ENCODE results near the gene TBCB.

DNA sequence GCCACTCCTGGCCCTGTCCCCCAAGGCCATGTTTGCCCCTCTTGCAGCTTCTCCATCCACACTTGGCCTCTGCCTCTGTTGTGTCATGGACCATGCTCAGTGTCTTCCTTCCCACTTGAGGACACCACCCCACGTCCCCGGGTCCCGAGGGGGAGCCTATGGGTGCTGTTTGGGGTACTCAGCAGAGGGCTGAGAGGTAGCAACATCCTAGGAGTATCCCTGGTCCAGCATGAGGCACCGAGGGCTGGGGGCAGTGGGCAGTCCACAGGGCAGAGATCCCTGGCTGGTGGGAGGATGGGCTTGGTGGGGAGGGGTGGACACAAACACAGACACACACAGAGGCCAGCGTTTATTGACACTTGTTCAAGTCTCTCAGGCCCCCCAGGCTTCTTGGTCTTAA lies 35.3 kb downstream of the TBCB start:
- TF ChIP-seq, protein P1, sequence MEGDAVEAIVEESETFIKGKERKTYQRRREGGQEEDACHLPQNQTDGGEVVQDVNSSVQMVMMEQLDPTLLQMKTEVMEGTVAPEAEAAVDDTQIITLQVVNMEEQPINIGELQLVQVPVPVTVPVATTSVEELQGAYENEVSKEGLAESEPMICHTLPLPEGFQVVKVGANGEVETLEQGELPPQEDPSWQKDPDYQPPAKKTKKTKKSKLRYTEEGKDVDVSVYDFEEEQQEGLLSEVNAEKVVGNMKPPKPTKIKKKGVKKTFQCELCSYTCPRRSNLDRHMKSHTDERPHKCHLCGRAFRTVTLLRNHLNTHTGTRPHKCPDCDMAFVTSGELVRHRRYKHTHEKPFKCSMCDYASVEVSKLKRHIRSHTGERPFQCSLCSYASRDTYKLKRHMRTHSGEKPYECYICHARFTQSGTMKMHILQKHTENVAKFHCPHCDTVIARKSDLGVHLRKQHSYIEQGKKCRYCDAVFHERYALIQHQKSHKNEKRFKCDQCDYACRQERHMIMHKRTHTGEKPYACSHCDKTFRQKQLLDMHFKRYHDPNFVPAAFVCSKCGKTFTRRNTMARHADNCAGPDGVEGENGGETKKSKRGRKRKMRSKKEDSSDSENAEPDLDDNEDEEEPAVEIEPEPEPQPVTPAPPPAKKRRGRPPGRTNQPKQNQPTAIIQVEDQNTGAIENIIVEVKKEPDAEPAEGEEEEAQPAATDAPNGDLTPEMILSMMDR (IDR thresholded peaks at IDR 0.05) = no peak
- TF ChIP-seq POLR2A (IDR thresholded peaks at IDR 0.05) = no peak
